ENCODE results near the gene NAV2. TPM values are rescaled to one million over a fixed set of nuclear protein-coding genes. Genes with fewer than 3 reads are reported as not detected.

NAV2 gene
- total RNA-seq, 1 donor from 2014 or later = 10.3 TPM

- no peak overlapping the region for H3K4me3 Mint-ChIP-seq
These were observed 72.6 kb downstream of the NAV2 start for GRCh38 chr11:19785265-19785664.

GRCh38 chr11:19786644-19787043 lies 74.0 kb downstream of the NAV2 start:
- ATAC-seq (ENCODE audit: low read depth) (no peak), DNase-seq (no peak)
- Mint-ChIP-seq H3K9me3 (no peaks in the 10 kb centered on the region), H3K4me3 (no peak overlapping the region), H3K27ac (no peak overlapping the region), H3K4me1 (no peaks in the 10 kb centered on the region), H3K27me3 (peaks cover 9% of the 10 kb centered on the region), H3K36me3 (ENCODE audit: low read depth) (no peaks in the 10 kb centered on the region)
- POLR2A ChIA-PET = interaction anchor here (1.4 kb wide), 1 partner anchor 9 kb away, joined by 7 read pairs; no protein-coding TSS in a partner anchor
- CTCF ChIA-PET = no interaction called here
- intact Hi-C loops (cut with micrococcal nuclease) = no loop called here
- TF ChIP-seq CTCF (IDR thresholded peaks at IDR 0.05) = no peak

More at GRCh38 chr11:19785265-19785664, 72.6 kb downstream of the NAV2 start:
- ATAC-seq (ENCODE audit: low read depth) (no peak), DNase-seq (no peak)
- POLR2A ChIA-PET = no interaction called here
- H3K9me3 Mint-ChIP-seq = no peaks in the 10 kb centered on the region
- H3K36me3 Mint-ChIP-seq (ENCODE audit: low read depth) = no peaks in the 10 kb centered on the region
- H3K4me1 Mint-ChIP-seq = no peaks in the 10 kb centered on the region
- intact Hi-C loops (cut with micrococcal nuclease) = no loop called here
- no peak overlapping the region for H3K27ac Mint-ChIP-seq
- CTCF ChIA-PET = no interaction called here
- TF ChIP-seq CTCF (IDR thresholded peaks at IDR 0.05) = no peak
- peaks cover 9% of the 10 kb centered on the region for H3K27me3 Mint-ChIP-seq

GRCh38 chr11:19788435-19788834 lies 75.8 kb downstream of the NAV2 start:
- H3K36me3 Mint-ChIP-seq (ENCODE audit: low read depth) = no peaks in the 10 kb centered on the region
- H3K27me3 Mint-ChIP-seq = peaks cover 5% of the 10 kb centered on the region
- no peaks in the 10 kb centered on the region for H3K4me1 Mint-ChIP-seq
- DNase-seq (no peak), ATAC-seq (ENCODE audit: low read depth) (no peak)
- CTCF ChIA-PET = no interaction called here
- intact Hi-C loops (cut with micrococcal nuclease) = no loop called here
- no peak overlapping the region for H3K4me3 Mint-ChIP-seq
- POLR2A ChIA-PET = interaction anchor here (1.2 kb wide), 1 partner anchor 9 kb away, joined by 4 read pairs; no protein-coding TSS in a partner anchor
- no peaks in the 10 kb centered on the region for H3K9me3 Mint-ChIP-seq
- TF ChIP-seq CTCF (IDR thresholded peaks at IDR 0.05) = no peak
- no peak overlapping the region for H3K27ac Mint-ChIP-seq

- Mint-ChIP-seq H3K4me3 (no peak overlapping the region), H3K27ac (no peak overlapping the region), H3K36me3 (ENCODE audit: low read depth) (no peaks in the 10 kb centered on the region), H3K4me1 (no peaks in the 10 kb centered on the region), H3K9me3 (no peaks in the 10 kb centered on the region), H3K27me3 (peaks cover 5% of the 10 kb centered on the region)
- DNase-seq (no peak), ATAC-seq (ENCODE audit: low read depth) (no peak)
- ChIA-PET CTCF (no interaction called here), POLR2A (no interaction called here)
- intact Hi-C loops (cut with micrococcal nuclease) = no loop called here
- TF ChIP-seq CTCF (IDR thresholded peaks at IDR 0.05) = no peak
These were observed 76.6 kb downstream of the NAV2 start for GRCh38 chr11:19789245-19789644.

- DNase-seq (no peak), ATAC-seq (ENCODE audit: low read depth) (no peak)
- H3K9me3 Mint-ChIP-seq = no peaks in the 10 kb centered on the region
- no peak overlapping the region for H3K4me3 Mint-ChIP-seq
- ChIA-PET CTCF (no interaction called here), POLR2A (no interaction called here)
- H3K27me3 Mint-ChIP-seq = peaks cover 5% of the 10 kb centered on the region
- H3K27ac Mint-ChIP-seq = no peak overlapping the region
- no peak for TF ChIP-seq CTCF (IDR thresholded peaks at IDR 0.05)
- intact Hi-C loops (cut with micrococcal nuclease) = no loop called here
- no peaks in the 10 kb centered on the region for H3K36me3 Mint-ChIP-seq (ENCODE audit: low read depth)
- H3K4me1 Mint-ChIP-seq = no peaks in the 10 kb centered on the region
These were observed 77.4 kb downstream of the NAV2 start for GRCh38 chr11:19789835-19790710.

All from activated B cell treated with CpG ODN at 0.5 μM for 24 hours (primary cell).